Measurements from ENCODE around the gene KREMEN1. TPM values are rescaled to one million over a fixed set of nuclear protein-coding genes. Genes with fewer than 3 reads are reported as not detected.

The KREMEN1 gene
- total and polyA plus RNA-seq, 2 of the 4 experiments (the other 2 are of a cell fraction) = 2.9 to 4.6 TPM

GRCh38 chr22:29148826-29149225 is 76.0 kb downstream of the KREMEN1 start:
- Histone ChIP-seq H3K23ac (ENCODE audit: low read depth, low read length) (no peak overlapping the region), H3K4ac (ENCODE audit: low read depth, low read length) (no peak overlapping the region), H3K4me3 (ENCODE audit: insufficient read depth, low read depth, low read length) (no peak overlapping the region), H2BK120ac (ENCODE audit: low read depth, low read length) (no peak overlapping the region), H3K4me2 (ENCODE audit: low read depth, low read length) (no peak overlapping the region), H2AK9ac (replicated peaks; ENCODE audit: low read depth, low read length, poor library complexity) (no peak overlapping the region), H3K9me1 (ENCODE audit: insufficient read depth, low read length) (no peaks in the 10 kb centered on the region), H2BK20ac (ENCODE audit: low read depth, low read length) (no peak overlapping the region), H4K91ac (ENCODE audit: insufficient read depth, low read depth, low read length) (no peak overlapping the region), H3K18ac (ENCODE audit: low read depth, low read length) (no peak overlapping the region), H4K5ac (ENCODE audit: low read depth, low read length) (no peak overlapping the region), H2AK5ac (ENCODE audit: low read depth, low read length) (no peak overlapping the region), H3K4me1 (ENCODE audit: control insufficient read depth, insufficient read depth, low read length) (no peaks in the 10 kb centered on the region; the same call in 1 of the 2 replicates), H2BK15ac (ENCODE audit: low read depth, low read length) (no peak overlapping the region), H3K36me3 (ENCODE audit: control insufficient read depth, insufficient read depth, low read length) (no peaks in the 10 kb centered on the region), H3K9ac (ENCODE audit: low read depth, low read length) (no peak overlapping the region), H3K27me3 (ENCODE audit: control insufficient read depth, insufficient read depth, low read length) (no peaks in the 10 kb centered on the region; the same call in 1 of the 2 replicates), H3K14ac (replicated peaks; ENCODE audit: low read depth, low read length) (no peak overlapping the region), H4K8ac (ENCODE audit: low read depth in 2 of 2, low read length in 2 of 2) (no peak overlapping the region), H2AFZ (replicated peaks; ENCODE audit: low read length, poor library complexity) (no peak overlapping the region), H3K9me3 (ENCODE audit: control insufficient read depth, insufficient read depth, low read length) (no peaks in the 10 kb centered on the region), H3K79me1 (ENCODE audit: low read depth in 1 of 2, low read length in 2 of 2) (no peaks in the 10 kb centered on the region), H2BK5ac (ENCODE audit: low read depth, low read length, poor library complexity, severe bottlenecking) (no peak overlapping the region), H3K27ac (ENCODE audit: insufficient read depth, low read length) (no peak overlapping the region), H4K20me1 (ENCODE audit: insufficient read depth, low read length) (no peaks in the 10 kb centered on the region), H3K56ac (ENCODE audit: extremely low read depth, insufficient read depth, low read length) (no peak overlapping the region)
- no peak for DNase-seq
- in situ Hi-C loops (cut with MboI; ENCODE audit: low sequenced_read_pairs) (no loop called here), dilution Hi-C loops (cut with HindIII; ENCODE audit: low sequenced_read_pairs, unreplicated experiment) (no loop called here), intact Hi-C loops (cut with micrococcal nuclease) (no loop called here)
- no peak for TF ChIP-seq FOS (IDR thresholded peaks at IDR 0.05; ENCODE audit: low read depth, low read length)
- no peak for TF ChIP-seq RFX5 (IDR thresholded peaks at IDR 0.05; ENCODE audit: low read depth, low read length)
- no peak for TF ChIP-seq USF2 (IDR thresholded peaks at IDR 0.05; ENCODE audit: low read depth, low read length)
- TF ChIP-seq RAD21 (IDR thresholded peaks at IDR 0.05; ENCODE audit: low read length) = no peak
- TF ChIP-seq ELK1 (IDR thresholded peaks at IDR 0.05; ENCODE audit: borderline replicate concordance, low read depth, low read length) = no peak
- no peak for TF ChIP-seq MAFK (IDR thresholded peaks at IDR 0.05; ENCODE audit: low read depth, low read length)
- no peak for TF ChIP-seq CHD1 (IDR thresholded peaks at IDR 0.05; ENCODE audit: low read depth, low read length)
- TF ChIP-seq NFE2L2 (IDR thresholded peaks at IDR 0.05; ENCODE audit: low read depth, low read length) = no peak
- TF ChIP-seq SMC3 (IDR thresholded peaks at IDR 0.05; ENCODE audit: low read depth, low read length) = no peak
- TF ChIP-seq MAZ (IDR thresholded peaks at IDR 0.05; ENCODE audit: borderline replicate concordance, low read depth, low read length) = no peak
- no peak for TF ChIP-seq MXI1 (IDR thresholded peaks at IDR 0.05; ENCODE audit: borderline replicate concordance, low read depth, low read length)
- no peak for TF ChIP-seq CTCF (conservative IDR thresholded peaks at IDR 0.05; ENCODE audit: low read depth, low read length)
- TF ChIP-seq RCOR1 (IDR thresholded peaks at IDR 0.05; ENCODE audit: insufficient replicate concordance, low read length) = no peak
- ChIA-PET POLR2A (ENCODE audit: unreplicated experiment) (no interaction called here), CTCF (no interaction called here)
- no peak for ATAC-seq (ENCODE audit: low read depth)
- no TSS peak for BruUV-seq (replicated peaks)
- WGBS, 2 experiments (ENCODE audit: extremely low coverage in 2 of 2, insufficient read length in 1 of 2) = 89% methylated on average over 7 of the region's 10 CpGs; no CpG with 5 or more reads in 1 of the 2 experiments
